MM.1S (cell line): ENCODE results near the gene ZCWPW1.

Source experiments
- CTCF ChIP-seq: fragments of 300-600 bp; sonication (generic); IDR thresholded peaks from 2 replicates; pipeline ENCODE4 v1.5.1; 2016; ENCODE audit warnings: antibody characterized with exemption, low read length, mixed read lengths
- EZH2 ChIP-seq: fragments of 300-600 bp; sonication (generic); optimal IDR thresholded peaks from 2 replicates; pipeline ENCODE3; 2017; ENCODE audit warnings: low read depth, mild to moderate bottlenecking, antibody characterized with exemption, low read length, mixed read lengths
- EZH2phosphoT487 ChIP-seq: fragments of 300-600 bp; sonication (generic); IDR thresholded peaks from 2 replicates; pipeline ENCODE4 v1.6.1; 2018; ENCODE audit warnings: antibody characterized with exemption, low read length

- no peak for TF ChIP-seq EZH2
- TF ChIP-seq CTCF, result no peak
- TF ChIP-seq EZH2phosphoT487, result no peak
Observed at GRCh38 chr7:100400041-100400440, 28.5 kb downstream of the ZCWPW1 start.
